Measurements from ENCODE around the gene ERG.

DNA sequence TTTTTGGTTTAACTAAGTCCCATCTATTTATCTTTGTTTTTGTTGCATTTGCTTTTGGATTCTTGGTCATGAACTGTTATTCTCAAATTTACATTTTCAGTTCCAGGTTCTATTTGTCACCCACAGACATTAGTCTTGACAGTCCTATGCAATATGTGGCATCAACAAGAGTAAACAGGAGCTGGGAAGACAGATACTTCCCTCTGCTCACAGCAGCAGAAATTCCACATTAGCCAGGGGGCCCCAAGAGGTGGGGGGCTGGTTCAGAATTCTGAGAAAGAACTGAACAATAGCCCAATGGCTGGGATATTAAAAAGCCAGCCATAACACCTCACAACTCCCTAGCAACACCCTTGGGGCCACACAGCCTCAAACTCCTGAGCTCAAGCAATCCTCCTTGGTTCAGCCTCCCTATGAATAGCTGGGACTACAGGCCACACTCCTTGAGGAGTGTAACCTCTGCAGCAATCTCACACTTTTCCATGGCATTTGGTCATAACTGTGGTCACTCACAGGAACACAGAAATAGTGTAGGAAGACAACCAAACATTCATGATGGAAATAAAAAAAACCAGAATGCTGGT is 67.8 kb downstream of the ERG start:
- TF ChIP-seq, protein P1, sequence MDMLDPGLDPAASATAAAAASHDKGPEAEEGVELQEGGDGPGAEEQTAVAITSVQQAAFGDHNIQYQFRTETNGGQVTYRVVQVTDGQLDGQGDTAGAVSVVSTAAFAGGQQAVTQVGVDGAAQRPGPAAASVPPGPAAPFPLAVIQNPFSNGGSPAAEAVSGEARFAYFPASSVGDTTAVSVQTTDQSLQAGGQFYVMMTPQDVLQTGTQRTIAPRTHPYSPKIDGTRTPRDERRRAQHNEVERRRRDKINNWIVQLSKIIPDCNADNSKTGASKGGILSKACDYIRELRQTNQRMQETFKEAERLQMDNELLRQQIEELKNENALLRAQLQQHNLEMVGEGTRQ (IDR thresholded peaks at IDR 0.05; ENCODE audit: low read length): no peak
- TF ChIP-seq, protein P2, sequence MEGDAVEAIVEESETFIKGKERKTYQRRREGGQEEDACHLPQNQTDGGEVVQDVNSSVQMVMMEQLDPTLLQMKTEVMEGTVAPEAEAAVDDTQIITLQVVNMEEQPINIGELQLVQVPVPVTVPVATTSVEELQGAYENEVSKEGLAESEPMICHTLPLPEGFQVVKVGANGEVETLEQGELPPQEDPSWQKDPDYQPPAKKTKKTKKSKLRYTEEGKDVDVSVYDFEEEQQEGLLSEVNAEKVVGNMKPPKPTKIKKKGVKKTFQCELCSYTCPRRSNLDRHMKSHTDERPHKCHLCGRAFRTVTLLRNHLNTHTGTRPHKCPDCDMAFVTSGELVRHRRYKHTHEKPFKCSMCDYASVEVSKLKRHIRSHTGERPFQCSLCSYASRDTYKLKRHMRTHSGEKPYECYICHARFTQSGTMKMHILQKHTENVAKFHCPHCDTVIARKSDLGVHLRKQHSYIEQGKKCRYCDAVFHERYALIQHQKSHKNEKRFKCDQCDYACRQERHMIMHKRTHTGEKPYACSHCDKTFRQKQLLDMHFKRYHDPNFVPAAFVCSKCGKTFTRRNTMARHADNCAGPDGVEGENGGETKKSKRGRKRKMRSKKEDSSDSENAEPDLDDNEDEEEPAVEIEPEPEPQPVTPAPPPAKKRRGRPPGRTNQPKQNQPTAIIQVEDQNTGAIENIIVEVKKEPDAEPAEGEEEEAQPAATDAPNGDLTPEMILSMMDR (IDR thresholded peaks at IDR 0.05; ENCODE audit: control extremely low read depth in 1 of 3, insufficient read depth in 1 of 3, low read depth in 1 of 3, low read length in 3 of 3): no peak
- TF ChIP-seq, protein P3, sequence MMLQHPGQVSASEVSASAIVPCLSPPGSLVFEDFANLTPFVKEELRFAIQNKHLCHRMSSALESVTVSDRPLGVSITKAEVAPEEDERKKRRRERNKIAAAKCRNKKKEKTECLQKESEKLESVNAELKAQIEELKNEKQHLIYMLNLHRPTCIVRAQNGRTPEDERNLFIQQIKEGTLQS (IDR thresholded peaks at IDR 0.05; ENCODE audit: insufficient read depth, low read depth, low read length): no peak
- TF ChIP-seq JUND (IDR thresholded peaks at IDR 0.05; ENCODE audit: low read length) (no peak), GABPA (IDR thresholded peaks at IDR 0.05; ENCODE audit: borderline replicate concordance, insufficient read depth, low read length) (no peak), JUN (IDR thresholded peaks at IDR 0.05; ENCODE audit: low read depth, low read length) (no peak), KDM1A (IDR thresholded peaks at IDR 0.05; ENCODE audit: borderline replicate concordance, low read length) (no peak), POLR2A (IDR thresholded peaks at IDR 0.05; ENCODE audit: control extremely low read depth in 1 of 2, low read depth in 2 of 2, low read length in 2 of 2) (no peak)
- TF ChIP-seq, protein P4, sequence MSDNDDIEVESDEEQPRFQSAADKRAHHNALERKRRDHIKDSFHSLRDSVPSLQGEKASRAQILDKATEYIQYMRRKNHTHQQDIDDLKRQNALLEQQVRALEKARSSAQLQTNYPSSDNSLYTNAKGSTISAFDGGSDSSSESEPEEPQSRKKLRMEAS (IDR thresholded peaks at IDR 0.05): no peak

Measured in H1 (cell line).